Measurements from ENCODE around the gene GOLIM4. TPM values are rescaled to one million over a fixed set of nuclear protein-coding genes. Genes with fewer than 3 reads are reported as not detected.

Gene GOLIM4
- total and polyA plus RNA-seq, 4 donors: 17.9 to 47.9 (median 32.7) TPM

GRCh38 chr3:168081171-168081771 is 14.5 kb downstream of the GOLIM4 start:
- Histone ChIP-seq H3K36me3 (ENCODE audit: control insufficient read depth in 4 of 4, insufficient read depth in 3 of 4, low read depth in 1 of 4, low read length in 3 of 4) (no peaks in the 10 kb centered on the region), H3K9me3 (ENCODE audit: control insufficient read depth in 4 of 4, low read length in 3 of 4) (no peaks in the 10 kb centered on the region), H3K4me1 (ENCODE audit: control insufficient read depth in 4 of 4, insufficient read depth in 4 of 4, low read length in 3 of 4) (peaks cover 0 to 5% (median under 1%) of the 10 kb centered on the region in 4 donors), H3K27me3 (ENCODE audit: control insufficient read depth in 4 of 4, insufficient read depth in 4 of 4, low read length in 3 of 4) (no peaks in the 10 kb centered on the region), H3K4me3 (ENCODE audit: low read depth in 1 of 3, low read length in 3 of 3) (no peak overlapping the region), H3K27ac (ENCODE audit: low read depth in 1 of 2, low read length in 2 of 2) (no peak overlapping the region), H3K9ac (ENCODE audit: low read depth in 1 of 2, low read length in 2 of 2) (no peak overlapping the region)
- TF ChIP-seq RAD21 (IDR thresholded peaks at IDR 0.05) (no peak), EGR1 (IDR thresholded peaks at IDR 0.05; ENCODE audit: low read depth in 2 of 2) (no peak), NR2F2 (IDR thresholded peaks at IDR 0.05) (no peak), JUND (IDR thresholded peaks at IDR 0.05) (no peak), MAX (IDR thresholded peaks at IDR 0.05) (no peak), REST (IDR thresholded peaks at IDR 0.05) (no peak), TAF1 (conservative IDR thresholded peaks at IDR 0.05) (no peak), SP1 (IDR thresholded peaks at IDR 0.05) (no peak), HNF4A (conservative IDR thresholded peaks at IDR 0.05) (no peak), HNF4G (IDR thresholded peaks at IDR 0.05) (no peak), GABPA (IDR thresholded peaks at IDR 0.05 in 1 of 2, conservative IDR thresholded peaks at IDR 0.05 in 1 of 2) (no peak), YY1 (IDR thresholded peaks at IDR 0.05) (no peak), RXRA (IDR thresholded peaks at IDR 0.05) (no peak), FOXA2 (IDR thresholded peaks at IDR 0.05) (no peak)
- TF ChIP-seq, protein P1, sequence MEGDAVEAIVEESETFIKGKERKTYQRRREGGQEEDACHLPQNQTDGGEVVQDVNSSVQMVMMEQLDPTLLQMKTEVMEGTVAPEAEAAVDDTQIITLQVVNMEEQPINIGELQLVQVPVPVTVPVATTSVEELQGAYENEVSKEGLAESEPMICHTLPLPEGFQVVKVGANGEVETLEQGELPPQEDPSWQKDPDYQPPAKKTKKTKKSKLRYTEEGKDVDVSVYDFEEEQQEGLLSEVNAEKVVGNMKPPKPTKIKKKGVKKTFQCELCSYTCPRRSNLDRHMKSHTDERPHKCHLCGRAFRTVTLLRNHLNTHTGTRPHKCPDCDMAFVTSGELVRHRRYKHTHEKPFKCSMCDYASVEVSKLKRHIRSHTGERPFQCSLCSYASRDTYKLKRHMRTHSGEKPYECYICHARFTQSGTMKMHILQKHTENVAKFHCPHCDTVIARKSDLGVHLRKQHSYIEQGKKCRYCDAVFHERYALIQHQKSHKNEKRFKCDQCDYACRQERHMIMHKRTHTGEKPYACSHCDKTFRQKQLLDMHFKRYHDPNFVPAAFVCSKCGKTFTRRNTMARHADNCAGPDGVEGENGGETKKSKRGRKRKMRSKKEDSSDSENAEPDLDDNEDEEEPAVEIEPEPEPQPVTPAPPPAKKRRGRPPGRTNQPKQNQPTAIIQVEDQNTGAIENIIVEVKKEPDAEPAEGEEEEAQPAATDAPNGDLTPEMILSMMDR (IDR thresholded peaks at IDR 0.05; ENCODE audit: low read depth, low read length, missing input control): no peak
- TF ChIP-seq, protein P2, sequence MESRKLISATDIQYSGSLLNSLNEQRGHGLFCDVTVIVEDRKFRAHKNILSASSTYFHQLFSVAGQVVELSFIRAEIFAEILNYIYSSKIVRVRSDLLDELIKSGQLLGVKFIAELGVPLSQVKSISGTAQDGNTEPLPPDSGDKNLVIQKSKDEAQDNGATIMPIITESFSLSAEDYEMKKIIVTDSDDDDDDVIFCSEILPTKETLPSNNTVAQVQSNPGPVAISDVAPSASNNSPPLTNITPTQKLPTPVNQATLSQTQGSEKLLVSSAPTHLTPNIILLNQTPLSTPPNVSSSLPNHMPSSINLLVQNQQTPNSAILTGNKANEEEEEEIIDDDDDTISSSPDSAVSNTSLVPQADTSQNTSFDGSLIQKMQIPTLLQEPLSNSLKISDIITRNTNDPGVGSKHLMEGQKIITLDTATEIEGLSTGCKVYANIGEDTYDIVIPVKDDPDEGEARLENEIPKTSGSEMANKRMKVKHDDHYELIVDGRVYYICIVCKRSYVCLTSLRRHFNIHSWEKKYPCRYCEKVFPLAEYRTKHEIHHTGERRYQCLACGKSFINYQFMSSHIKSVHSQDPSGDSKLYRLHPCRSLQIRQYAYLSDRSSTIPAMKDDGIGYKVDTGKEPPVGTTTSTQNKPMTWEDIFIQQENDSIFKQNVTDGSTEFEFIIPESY (IDR thresholded peaks at IDR 0.05): no peak
- TF ChIP-seq, protein P3, sequence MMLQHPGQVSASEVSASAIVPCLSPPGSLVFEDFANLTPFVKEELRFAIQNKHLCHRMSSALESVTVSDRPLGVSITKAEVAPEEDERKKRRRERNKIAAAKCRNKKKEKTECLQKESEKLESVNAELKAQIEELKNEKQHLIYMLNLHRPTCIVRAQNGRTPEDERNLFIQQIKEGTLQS (IDR thresholded peaks at IDR 0.05): no peak
- 95% methylated on average over 2 of the region's 2 CpGs for WGBS
- no peak for DNase-seq (ENCODE audit: low spot score)

Measured in liver (tissue), 9 donors.